Measurements from ENCODE around the gene OSTF1.

The OSTF1 gene

GRCh38 chr9:75086541-75087288 lies 1.6 kb upstream of the OSTF1 start:
- DNase-seq = no peak

GRCh38 chr9:75087289-75087823 lies 958 bp upstream of the OSTF1 start:
- no peak for DNase-seq

- DNase-seq = peak; percentile 4
Observed at GRCh38 chr9:75088646-75089372, 495 bp downstream of the OSTF1 start.

GRCh38 chr9:75089373-75089766 lies 1.1 kb downstream of the OSTF1 start:
- no peak for DNase-seq

- DNase-seq = no peak
Observed at GRCh38 chr9:75090579-75090978, 2.3 kb downstream of the OSTF1 start.

- DNase-seq = no peak
Observed at GRCh38 chr9:75092766-75093165, 4.5 kb downstream of the OSTF1 start.

GRCh38 chr9:75096796-75097195 lies 8.5 kb downstream of the OSTF1 start:
- DNase-seq = no peak

GRCh38 chr9:75101004-75101588 lies 12.8 kb downstream of the OSTF1 start:
- DNase-seq = no peak

- DNase-seq = no peak
Observed at GRCh38 chr9:75102177-75102790, 14.0 kb downstream of the OSTF1 start.

GRCh38 chr9:75104607-75105006 lies 16.3 kb downstream of the OSTF1 start:
- DNase-seq = no peak

- DNase-seq = no peak
Observed at GRCh38 chr9:75105019-75105540, 16.8 kb downstream of the OSTF1 start.

- no peak for DNase-seq
Observed at GRCh38 chr9:75105841-75106240, 17.5 kb downstream of the OSTF1 start.

GRCh38 chr9:75106857-75107256 lies 18.5 kb downstream of the OSTF1 start:
- DNase-seq = no peak

- no peak for DNase-seq
Observed at GRCh38 chr9:75108571-75108970, 20.3 kb downstream of the OSTF1 start.

GRCh38 chr9:75109210-75109839 lies 21.0 kb downstream of the OSTF1 start:
- no peak for DNase-seq

GRCh38 chr9:75111019-75111622 lies 22.8 kb downstream of the OSTF1 start:
- DNase-seq = no peak

- DNase-seq = no peak
Observed at GRCh38 chr9:75112789-75113188, 24.5 kb downstream of the OSTF1 start.

- DNase-seq = no peak
Observed at GRCh38 chr9:75116306-75116705, 28.0 kb downstream of the OSTF1 start.

- DNase-seq = no peak
Observed at GRCh38 chr9:75117564-75117963, 29.2 kb downstream of the OSTF1 start.

- no peak for DNase-seq
Observed at GRCh38 chr9:75120686-75121085, 32.4 kb downstream of the OSTF1 start.

- DNase-seq = no peak
Observed at GRCh38 chr9:75121914-75122558, 33.7 kb downstream of the OSTF1 start.

GRCh38 chr9:75123696-75124095 lies 35.4 kb downstream of the OSTF1 start:
- no peak for DNase-seq

All from NCI-H1436 treated with DMSO at 0.1 percent for 48 hours (cell line).